Osteoblast (primary cell): ENCODE measurements around the gene MRPL36. TPM values are rescaled to one million over a fixed set of nuclear protein-coding genes. Genes with fewer than 3 reads are reported as not detected.

Experiments
- DNase-seq: peaks from one replicate; pipeline ENCODE4 v3.0.0; 2011; ENCODE audit warnings: low spot score, mixed read lengths; ENCODE audit not compliant: insufficient read length; ENCODE audit errors: missing footprints
- H2AFZ ChIP-seq: 2 replicates; pipeline ENCODE4 v1.6.0; 2011; ENCODE audit warnings: mild to moderate bottlenecking, low read length
- H3K27ac ChIP-seq: 2 replicates; pipeline ENCODE4 v1.5.1; 2011; ENCODE audit warnings: mild to moderate bottlenecking, low read depth, low read length, moderate library complexity
- H3K27me3 ChIP-seq: 2 replicates; pipeline ENCODE4 v1.6.0; 2012; ENCODE audit warnings: mild to moderate bottlenecking, control low read depth, inconsistent platforms, low read length, moderate library complexity; ENCODE audit not compliant: insufficient read depth
- H3K36me3 ChIP-seq: 2 replicates; pipeline ENCODE4 v1.5.1; 2011; ENCODE audit warnings: mild to moderate bottlenecking, low read length, control low read depth, moderate library complexity; ENCODE audit not compliant: insufficient read depth
- H3K4me1 ChIP-seq: 2 replicates; pipeline ENCODE4 v1.5.1; 2011; ENCODE audit warnings: mild to moderate bottlenecking, low read length, control low read depth, moderate library complexity; ENCODE audit not compliant: insufficient read depth
- H3K4me2 ChIP-seq: 2 replicates; pipeline ENCODE4 v1.6.0; 2011; ENCODE audit warnings: mild to moderate bottlenecking, low read length; ENCODE audit not compliant: insufficient read depth
- H3K4me3 ChIP-seq: fragments of 200-600 bp; sonication (generic); 3 replicates; pipeline ENCODE4 v1.5.1; 2012; ENCODE audit warnings: mild to moderate bottlenecking, low read length, inconsistent platforms; ENCODE audit not compliant: insufficient read depth
- H3K79me2 ChIP-seq: 2 replicates; pipeline ENCODE4 v1.6.0; 2012; ENCODE audit warnings: mild to moderate bottlenecking, low read length, control low read depth, inconsistent platforms; ENCODE audit not compliant: insufficient read depth
- H3K9me3 ChIP-seq: 2 replicates; pipeline ENCODE4 v1.5.1; 2011; ENCODE audit warnings: low read depth, low read length, control low read depth
- H4K20me1 ChIP-seq: 2 replicates; pipeline ENCODE4 v1.6.0; 2012; ENCODE audit warnings: mild to moderate bottlenecking, low read length, control low read depth; ENCODE audit not compliant: insufficient read depth
- CTCF ChIP-seq: IDR thresholded peaks from 2 replicates; pipeline ENCODE4 v1.5.1; 2011; ENCODE audit warnings: mild to moderate bottlenecking, low read depth, low read length, moderate library complexity; ENCODE audit errors: extremely low read depth
- total RNA-seq: library from RNA; depleted of rRNA; stranded (reverse); fragments of >200 nt; gene quantifications from 2 replicates; pipeline ENCODE4 v1.2.3, GENCODE V29; 2012

MRPL36 gene
- total RNA-seq, 1 donor: 35.1 TPM

DNA sequence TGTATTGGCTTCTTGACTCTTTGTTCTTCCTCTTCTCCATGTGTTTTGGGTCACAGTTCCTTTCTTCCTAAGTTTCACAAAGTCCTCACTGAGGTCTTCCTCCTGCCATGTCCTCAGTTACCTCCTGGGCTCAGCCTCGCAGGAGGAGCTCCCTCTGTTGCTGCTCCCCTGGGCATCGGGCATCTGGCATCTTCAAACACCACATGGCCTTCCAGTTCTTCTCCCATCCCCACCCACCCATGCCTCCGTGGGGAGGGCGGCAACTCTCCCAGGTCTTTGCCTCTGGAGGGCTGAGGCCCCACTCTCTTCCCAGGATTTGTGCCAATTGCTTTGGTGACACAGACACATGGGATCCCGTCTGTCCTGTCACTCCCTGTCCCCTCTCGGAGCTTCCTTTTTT is 22.8 kb downstream of the MRPL36 start:
- H3K4me3 ChIP-seq: no peak overlapping the region

DNA sequence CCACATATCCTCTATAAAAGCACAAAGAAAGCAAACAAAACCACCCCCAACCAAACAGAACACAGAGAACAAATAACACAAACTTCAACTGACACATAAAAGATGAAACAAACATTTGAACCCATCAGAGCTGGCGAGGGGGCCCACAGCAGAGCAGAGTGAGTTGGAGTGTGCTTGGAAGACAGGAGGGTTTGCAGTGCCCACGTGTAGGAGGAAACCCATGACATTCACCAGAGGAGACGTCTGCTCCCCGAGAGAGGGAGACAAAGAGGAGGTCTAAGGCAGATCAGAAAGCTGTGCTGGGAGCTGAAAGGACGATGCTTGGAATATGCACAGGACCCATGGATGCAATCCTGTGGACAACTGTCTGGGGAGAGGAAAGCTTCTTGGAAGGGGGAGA is 27.0 kb downstream of the MRPL36 start:
- Histone ChIP-seq H3K4me1 (no peaks in the 10 kb centered on the region), H3K27ac (no peak overlapping the region), H3K9me3 (no peaks in the 10 kb centered on the region), H3K36me3 (no peaks in the 10 kb centered on the region), H3K79me2 (no peaks in the 10 kb centered on the region), H4K20me1 (no peaks in the 10 kb centered on the region), H3K4me2 (no peak overlapping the region), H3K4me3 (no peak overlapping the region), H2AFZ (no peak overlapping the region), H3K27me3 (peaks cover 6% of the 10 kb centered on the region)
- TF ChIP-seq CTCF: peak; percentile 68
- peak; percentile 97 for DNase-seq

More for the DNA sequence above, 22.8 kb downstream of the MRPL36 start:
- Histone ChIP-seq H3K27ac (no peak overlapping the region), H3K27me3 (peaks cover 8% of the 10 kb centered on the region), H3K4me1 (no peaks in the 10 kb centered on the region), H4K20me1 (no peaks in the 10 kb centered on the region), H2AFZ (no peak overlapping the region), H3K79me2 (no peaks in the 10 kb centered on the region), H3K4me2 (no peak overlapping the region), H3K36me3 (no peaks in the 10 kb centered on the region), H3K9me3 (no peaks in the 10 kb centered on the region)
- TF ChIP-seq CTCF: no peak
- DNase-seq: peak; percentile 41

DNA sequence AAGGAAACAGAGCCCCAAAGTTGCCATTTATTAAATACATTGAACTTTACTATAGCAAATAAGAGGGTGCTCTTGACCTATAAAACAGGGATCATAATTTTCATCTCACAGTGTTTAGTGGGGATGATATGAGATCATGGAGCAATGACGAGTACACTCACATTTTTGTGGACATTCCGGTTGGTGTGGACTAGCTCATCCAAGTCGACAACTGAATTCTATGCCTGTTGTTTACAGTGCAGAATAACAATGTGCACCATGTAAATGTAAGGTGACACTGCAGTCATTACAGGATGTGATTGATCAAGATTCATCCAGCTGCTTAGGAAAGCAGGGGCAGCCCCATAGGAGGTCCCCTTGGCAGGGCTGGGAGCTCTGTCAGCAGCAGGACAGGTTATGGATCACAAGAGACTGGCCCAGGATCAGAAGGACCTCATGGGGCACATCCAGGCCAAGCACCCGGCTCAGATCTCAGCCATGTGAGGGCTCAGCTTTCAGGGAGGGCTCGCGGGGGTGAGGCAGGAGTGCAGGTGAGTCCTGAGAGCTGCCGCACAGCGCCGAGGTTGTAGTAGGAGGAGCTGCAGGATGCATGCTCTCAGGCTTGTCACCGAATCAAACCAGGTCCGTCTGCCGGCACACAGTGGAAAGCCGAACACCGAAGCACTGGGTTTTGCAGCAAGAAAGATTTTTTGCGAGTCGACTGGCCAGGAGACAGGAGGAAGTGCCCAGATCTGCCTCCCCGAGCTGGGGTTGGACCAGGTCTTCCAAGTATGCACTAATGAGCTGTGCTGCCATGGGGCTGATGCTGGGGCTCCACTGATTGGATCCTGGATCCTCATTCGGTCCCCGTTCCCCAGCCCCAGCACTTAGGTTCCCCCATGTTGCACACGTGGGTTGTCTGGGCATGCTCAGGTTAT is 28.2 kb downstream of the MRPL36 start:
- H3K9me3 ChIP-seq: no peaks in the 10 kb centered on the region
- DNase-seq: peak; percentile 69
- peaks cover 11% of the 10 kb centered on the region for H3K27me3 ChIP-seq
- H3K36me3 ChIP-seq: no peaks in the 10 kb centered on the region
- no peak overlapping the region for H3K27ac ChIP-seq
- H2AFZ ChIP-seq: no peak overlapping the region
- no peaks in the 10 kb centered on the region for H3K4me1 ChIP-seq
- H4K20me1 ChIP-seq: no peaks in the 10 kb centered on the region
- H3K4me3 ChIP-seq: no peak overlapping the region
- no peak for TF ChIP-seq CTCF
- H3K4me2 ChIP-seq: no peak overlapping the region
- H3K79me2 ChIP-seq: no peaks in the 10 kb centered on the region

DNA sequence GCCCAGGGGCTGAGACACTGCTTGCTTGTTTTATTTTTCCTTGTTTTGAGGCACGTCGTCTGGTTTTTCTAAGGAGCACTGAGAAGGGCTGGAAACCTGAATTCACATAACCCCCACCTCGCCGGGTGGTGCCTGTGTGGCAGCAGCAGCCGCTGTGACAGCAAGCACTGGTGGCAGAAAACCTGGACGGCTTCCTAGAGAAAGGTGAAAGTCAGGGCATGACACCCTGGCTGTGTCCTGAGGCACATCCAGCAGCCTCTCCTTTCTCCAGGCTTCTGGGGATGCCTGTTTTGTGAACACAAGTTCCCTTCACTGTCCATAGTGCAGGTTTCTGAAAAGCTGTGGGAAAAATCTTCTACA is 29.2 kb downstream of the MRPL36 start:
- no peak overlapping the region for H3K27ac ChIP-seq
- H3K4me2 ChIP-seq: no peak overlapping the region
- no peak overlapping the region for H2AFZ ChIP-seq
- H3K4me1 ChIP-seq: no peaks in the 10 kb centered on the region
- H4K20me1 ChIP-seq: no peaks in the 10 kb centered on the region
- no peaks in the 10 kb centered on the region for H3K36me3 ChIP-seq
- no peak for TF ChIP-seq CTCF
- peak; percentile 36 for DNase-seq
- H3K27me3 ChIP-seq: peaks cover 16% of the 10 kb centered on the region
- H3K79me2 ChIP-seq: no peaks in the 10 kb centered on the region
- H3K4me3 ChIP-seq: no peak overlapping the region
- no peaks in the 10 kb centered on the region for H3K9me3 ChIP-seq
